Loucy (cell line): ENCODE data around the gene BTBD9.

Source experiments
- H2AFZ ChIP-seq: fragments of 200-600 bp; sonication (generic); 2 replicates; pipeline ENCODE4 v1.6.0; 2016; ENCODE audit warnings: antibody characterized with exemption, mild to moderate bottlenecking, low read length, moderate library complexity
- H3F3A ChIP-seq: fragments of 200-600 bp; 2 replicates; pipeline ENCODE4 v1.6.0; 2016; ENCODE audit warnings: antibody characterized with exemption, low read depth, mild to moderate bottlenecking
- H3K27me3 ChIP-seq: fragments of 200-600 bp; sonication (generic); 2 replicates; pipeline ENCODE4 v1.6.1; 2014; ENCODE audit warnings: low read length, mild to moderate bottlenecking; ENCODE audit not compliant: insufficient read depth, poor library complexity, severe bottlenecking
- H3K36me3 ChIP-seq: fragments of 200-600 bp; sonication (generic); 2 replicates; pipeline ENCODE4 v1.6.1; 2016; ENCODE audit warnings: low read length; ENCODE audit not compliant: insufficient read depth
- H3K4me1 ChIP-seq: fragments of 200-600 bp; sonication (generic); 2 replicates; pipeline ENCODE4 v1.5.1; 2014; ENCODE audit warnings: low read length, mild to moderate bottlenecking; ENCODE audit not compliant: insufficient read depth, poor library complexity, severe bottlenecking
- H3K4me2 ChIP-seq: fragments of 200-600 bp; sonication (generic); 2 replicates; pipeline ENCODE4 v1.6.0; 2014; ENCODE audit warnings: antibody characterized with exemption, low read length, low read depth, mild to moderate bottlenecking; ENCODE audit not compliant: poor library complexity, severe bottlenecking
- H3K4me3 ChIP-seq: fragments of 200-600 bp; sonication (generic); 2 replicates; pipeline ENCODE4 v1.5.1; 2014; ENCODE audit warnings: low read length, mild to moderate bottlenecking, mixed read lengths; ENCODE audit not compliant: poor library complexity, severe bottlenecking
- H3K79me2 ChIP-seq: fragments of 200-600 bp; sonication (generic); 2 replicates; pipeline ENCODE4 v1.6.1; 2014; ENCODE audit warnings: low read length; ENCODE audit not compliant: insufficient read depth
- H3K9ac ChIP-seq: fragments of 200-600 bp; sonication (generic); 2 replicates; pipeline ENCODE4 v1.6.0; 2014; ENCODE audit warnings: mild to moderate bottlenecking, low read depth, low read length, moderate library complexity; ENCODE audit not compliant: poor library complexity, severe bottlenecking
- H3K9me2 ChIP-seq: fragments of 200-600 bp; sonication (generic); replicated peaks from 2 replicates; pipeline ENCODE4 v1.6.1; 2016; ENCODE audit warnings: low read depth, low read length, mixed read lengths
- H3K9me3 ChIP-seq: fragments of 200-600 bp; sonication (generic); 2 replicates; pipeline ENCODE4 v1.6.1; 2014; ENCODE audit warnings: mild to moderate bottlenecking, antibody characterized with exemption, low read length, low read depth; ENCODE audit not compliant: insufficient read depth
- H4K20me1 ChIP-seq: fragments of 200-600 bp; sonication (generic); 2 replicates; pipeline ENCODE4 v1.6.0; 2014; ENCODE audit warnings: antibody characterized with exemption, low read length, mild to moderate bottlenecking; ENCODE audit not compliant: insufficient read depth, poor library complexity, severe bottlenecking
- CTCF ChIP-seq: fragments of 200-600 bp; sonication (generic); conservative IDR thresholded peaks from 2 replicates; pipeline ENCODE4 v1.5.1; 2014; ENCODE audit warnings: mild to moderate bottlenecking, antibody characterized with exemption, low read length
- EZH2phosphoT487 ChIP-seq: fragments of 200-600 bp; IDR thresholded peaks from 2 replicates; pipeline ENCODE4 v1.6.1; 2018; ENCODE audit warnings: antibody characterized with exemption, mild to moderate bottlenecking, moderate library complexity, borderline replicate concordance

The BTBD9 gene

GRCh38 chr6:38307740-38308139 lies 332.0 kb downstream of the BTBD9 start:
- TF ChIP-seq EZH2phosphoT487, result no peak
- TF ChIP-seq CTCF, result no peak
- Histone ChIP-seq H3F3A (peaks cover 26% of the 10 kb centered on the region), H3K9ac (peak overlapping the region; percentile 69), H3K4me1 (peaks cover 54% of the 10 kb centered on the region), H2AFZ (no peak overlapping the region), H3K9me2 (no peaks in the 10 kb centered on the region), H3K4me2 (peak overlapping the region; percentile 69), H3K9me3 (no peaks in the 10 kb centered on the region), H3K36me3 (no peaks in the 10 kb centered on the region), H3K79me2 (no peaks in the 10 kb centered on the region), H4K20me1 (no peaks in the 10 kb centered on the region), H3K27me3 (no peaks in the 10 kb centered on the region), H3K4me3 (peak overlapping the region; percentile 46)

- H3K27me3 ChIP-seq, result no peaks in the 10 kb centered on the region
- no peaks in the 10 kb centered on the region for H4K20me1 ChIP-seq
- no peaks in the 10 kb centered on the region for H3K36me3 ChIP-seq
- H3K4me3 ChIP-seq, result peak overlapping the region; percentile 46
- peak overlapping the region; percentile 69 for H3K9ac ChIP-seq
- H3K9me2 ChIP-seq, result no peaks in the 10 kb centered on the region
- H2AFZ ChIP-seq, result no peak overlapping the region
- no peak for TF ChIP-seq EZH2phosphoT487
- no peak for TF ChIP-seq CTCF
- peaks cover 26% of the 10 kb centered on the region for H3F3A ChIP-seq
- H3K9me3 ChIP-seq, result no peaks in the 10 kb centered on the region
- H3K4me1 ChIP-seq, result peaks cover 59% of the 10 kb centered on the region
- no peaks in the 10 kb centered on the region for H3K79me2 ChIP-seq
- H3K4me2 ChIP-seq, result peak overlapping the region; percentile 69
Measured at GRCh38 chr6:38306931-38307330, 332.8 kb downstream of the BTBD9 start.

- Histone ChIP-seq H3F3A (peaks cover 26% of the 10 kb centered on the region), H3K4me2 (peak overlapping the region; percentile 69), H3K9ac (peak overlapping the region; percentile 69), H2AFZ (no peak overlapping the region), H3K36me3 (no peaks in the 10 kb centered on the region), H3K79me2 (no peaks in the 10 kb centered on the region), H3K4me1 (peaks cover 61% of the 10 kb centered on the region), H3K9me3 (no peaks in the 10 kb centered on the region), H3K27me3 (no peaks in the 10 kb centered on the region), H3K9me2 (no peaks in the 10 kb centered on the region), H3K4me3 (peak overlapping the region; percentile 46), H4K20me1 (no peaks in the 10 kb centered on the region)
- no peak for TF ChIP-seq EZH2phosphoT487
- no peak for TF ChIP-seq CTCF
Measured at GRCh38 chr6:38305995-38306681, 333.6 kb downstream of the BTBD9 start.
